A549 (cell line): ENCODE measurements around the gene CEP164.

Experiments
- JUNB ChIP-seq: fragments of >200 bp; sonication (Bioruptor Twin); formaldehyde crosslinking; IDR thresholded peaks from 2 replicates; pipeline ENCODE4 v1.6.1; 2016
- NFE2L2 ChIP-seq: fragments of 150-350 bp; conservative IDR thresholded peaks from 2 replicates; pipeline ENCODE4 v1.6.1; 2014; ENCODE audit warnings: low read length
- PHF8 ChIP-seq: fragments of 200-600 bp; sonication (generic); IDR thresholded peaks from 2 replicates; pipeline ENCODE4 v1.6.1; 2016; ENCODE audit warnings: low read depth, mild to moderate bottlenecking, antibody characterized with exemption, moderate library complexity, borderline replicate concordance
- POLR2A ChIP-seq: IDR thresholded peaks from 2 replicates; pipeline ENCODE4 v1.6.1; 2012; ENCODE audit warnings: mild to moderate bottlenecking, low read length
- TF ChIP-seq, protein P1 (sequence below): fragments of >200 bp; sonication (Bioruptor Twin); formaldehyde crosslinking; IDR thresholded peaks from 3 replicates; pipeline ENCODE4 v1.5.1; 2016
- TF ChIP-seq, protein P2 (sequence below): fragments of 150-350 bp; IDR thresholded peaks from 2 replicates; pipeline ENCODE4 v1.6.1; 2014; ENCODE audit warnings: low read depth, mild to moderate bottlenecking, low read length
- TF ChIP-seq, protein P3 (sequence below): IDR thresholded peaks from 2 replicates; pipeline ENCODE4 v1.6.1; 2012

DNA sequence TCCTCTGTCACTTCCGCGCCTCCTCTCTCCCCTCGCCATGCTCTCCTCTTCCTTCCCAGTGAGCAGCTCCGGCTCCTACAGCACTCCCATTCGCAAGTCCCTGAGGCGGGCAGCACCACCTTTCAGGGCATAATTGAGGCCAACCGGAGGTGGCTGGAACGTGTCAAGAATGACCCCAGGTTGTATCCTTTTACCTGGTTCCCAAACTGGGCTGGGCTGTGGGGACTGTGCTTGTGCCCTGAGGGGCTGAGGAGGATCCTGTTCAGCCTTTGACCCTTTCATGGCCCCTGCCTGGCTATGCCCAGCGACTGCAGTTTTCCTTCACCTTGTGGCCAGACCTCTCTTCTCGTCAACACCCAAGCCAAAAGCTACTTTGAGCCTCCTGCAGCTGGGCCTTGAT, 84.1 kb downstream of the CEP164 start:
- TF ChIP-seq, protein P1, sequence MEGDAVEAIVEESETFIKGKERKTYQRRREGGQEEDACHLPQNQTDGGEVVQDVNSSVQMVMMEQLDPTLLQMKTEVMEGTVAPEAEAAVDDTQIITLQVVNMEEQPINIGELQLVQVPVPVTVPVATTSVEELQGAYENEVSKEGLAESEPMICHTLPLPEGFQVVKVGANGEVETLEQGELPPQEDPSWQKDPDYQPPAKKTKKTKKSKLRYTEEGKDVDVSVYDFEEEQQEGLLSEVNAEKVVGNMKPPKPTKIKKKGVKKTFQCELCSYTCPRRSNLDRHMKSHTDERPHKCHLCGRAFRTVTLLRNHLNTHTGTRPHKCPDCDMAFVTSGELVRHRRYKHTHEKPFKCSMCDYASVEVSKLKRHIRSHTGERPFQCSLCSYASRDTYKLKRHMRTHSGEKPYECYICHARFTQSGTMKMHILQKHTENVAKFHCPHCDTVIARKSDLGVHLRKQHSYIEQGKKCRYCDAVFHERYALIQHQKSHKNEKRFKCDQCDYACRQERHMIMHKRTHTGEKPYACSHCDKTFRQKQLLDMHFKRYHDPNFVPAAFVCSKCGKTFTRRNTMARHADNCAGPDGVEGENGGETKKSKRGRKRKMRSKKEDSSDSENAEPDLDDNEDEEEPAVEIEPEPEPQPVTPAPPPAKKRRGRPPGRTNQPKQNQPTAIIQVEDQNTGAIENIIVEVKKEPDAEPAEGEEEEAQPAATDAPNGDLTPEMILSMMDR, result no peak
- TF ChIP-seq, protein P2, sequence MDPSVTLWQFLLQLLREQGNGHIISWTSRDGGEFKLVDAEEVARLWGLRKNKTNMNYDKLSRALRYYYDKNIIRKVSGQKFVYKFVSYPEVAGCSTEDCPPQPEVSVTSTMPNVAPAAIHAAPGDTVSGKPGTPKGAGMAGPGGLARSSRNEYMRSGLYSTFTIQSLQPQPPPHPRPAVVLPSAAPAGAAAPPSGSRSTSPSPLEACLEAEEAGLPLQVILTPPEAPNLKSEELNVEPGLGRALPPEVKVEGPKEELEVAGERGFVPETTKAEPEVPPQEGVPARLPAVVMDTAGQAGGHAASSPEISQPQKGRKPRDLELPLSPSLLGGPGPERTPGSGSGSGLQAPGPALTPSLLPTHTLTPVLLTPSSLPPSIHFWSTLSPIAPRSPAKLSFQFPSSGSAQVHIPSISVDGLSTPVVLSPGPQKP, result no peak
- TF ChIP-seq, protein P3, sequence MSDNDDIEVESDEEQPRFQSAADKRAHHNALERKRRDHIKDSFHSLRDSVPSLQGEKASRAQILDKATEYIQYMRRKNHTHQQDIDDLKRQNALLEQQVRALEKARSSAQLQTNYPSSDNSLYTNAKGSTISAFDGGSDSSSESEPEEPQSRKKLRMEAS, result no peak
- TF ChIP-seq NFE2L2, result no peak
- no peak for TF ChIP-seq PHF8
- TF ChIP-seq POLR2A, result no peak
- TF ChIP-seq JUNB, result no peak
